A673 (cell line): Measurements from ENCODE around the gene KMT2C.

ENCODE experiments used
- EZH2 ChIP-seq: fragments of 200-600 bp; sonication (generic); IDR thresholded peaks from 2 replicates; pipeline ENCODE4 v1.6.1; 2017; ENCODE audit warnings: borderline replicate concordance, low read depth, mild to moderate bottlenecking, mixed read lengths, antibody characterized with exemption, low read length; ENCODE audit not compliant: poor library complexity, severe bottlenecking
- TF ChIP-seq, protein P1 (sequence below): fragments of 300-800, 200-600 bp; sonication (generic); conservative IDR thresholded peaks from 2 replicates; pipeline ENCODE4 v1.5.1; 2017; ENCODE audit warnings: low read depth, mild to moderate bottlenecking, antibody characterized with exemption, low read length, moderate library complexity, mixed read lengths

- TF ChIP-seq, protein P1, sequence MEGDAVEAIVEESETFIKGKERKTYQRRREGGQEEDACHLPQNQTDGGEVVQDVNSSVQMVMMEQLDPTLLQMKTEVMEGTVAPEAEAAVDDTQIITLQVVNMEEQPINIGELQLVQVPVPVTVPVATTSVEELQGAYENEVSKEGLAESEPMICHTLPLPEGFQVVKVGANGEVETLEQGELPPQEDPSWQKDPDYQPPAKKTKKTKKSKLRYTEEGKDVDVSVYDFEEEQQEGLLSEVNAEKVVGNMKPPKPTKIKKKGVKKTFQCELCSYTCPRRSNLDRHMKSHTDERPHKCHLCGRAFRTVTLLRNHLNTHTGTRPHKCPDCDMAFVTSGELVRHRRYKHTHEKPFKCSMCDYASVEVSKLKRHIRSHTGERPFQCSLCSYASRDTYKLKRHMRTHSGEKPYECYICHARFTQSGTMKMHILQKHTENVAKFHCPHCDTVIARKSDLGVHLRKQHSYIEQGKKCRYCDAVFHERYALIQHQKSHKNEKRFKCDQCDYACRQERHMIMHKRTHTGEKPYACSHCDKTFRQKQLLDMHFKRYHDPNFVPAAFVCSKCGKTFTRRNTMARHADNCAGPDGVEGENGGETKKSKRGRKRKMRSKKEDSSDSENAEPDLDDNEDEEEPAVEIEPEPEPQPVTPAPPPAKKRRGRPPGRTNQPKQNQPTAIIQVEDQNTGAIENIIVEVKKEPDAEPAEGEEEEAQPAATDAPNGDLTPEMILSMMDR, result no peak
- no peak for TF ChIP-seq EZH2
Measured at GRCh38 chr7:152414779-152415178, 21.0 kb downstream of the KMT2C start.
